HEK293 (cell line): Measurements from ENCODE around the gene STMND1.

Source experiments
- CTCF ChIA-PET: fragments of 350-600 bp; formaldehyde crosslinking; extraction: SDS; loops from one replicate; lab custom pipeline; 2021; ENCODE audit warnings: antibody characterized with exemption; lab: Yijun Ruan, JAX
- POLR2A ChIA-PET: fragments of 300-600 bp; formaldehyde crosslinking; extraction: SDS; loops from one replicate; lab custom pipeline; 2020; ENCODE audit warnings: antibody characterized with exemption, inconsistent platforms; lab: Yijun Ruan, JAX
- H3K27ac ChIP-seq: fragments of 200-500 bp; sonication (Bioruptor generic); 2 replicates; pipeline ENCODE4 v1.5.1; 2014; ENCODE audit warnings: low read depth, low read length, control low read depth, inconsistent platforms; ENCODE audit errors: extremely low read depth
- H3K36me3 ChIP-seq, 2 experiments: fragments of 200-500 bp in 1 of 2; sonication (Bioruptor generic) in 1 of 2; 1 replicate in 1 of 2; 2 replicates in 1 of 2; pipeline ENCODE4 v1.5.1; 2014 to 2017; ENCODE audit warnings: inconsistent platforms in 2 of 2, low read length in 2 of 2; ENCODE audit not compliant: control insufficient read depth in 2 of 2, insufficient read depth in 1 of 2
- H3K4me1 ChIP-seq: fragments of 200-500 bp; sonication (Bioruptor generic); 2 replicates; pipeline ENCODE4 v1.5.1; 2014; ENCODE audit warnings: mild to moderate bottlenecking, low read length, inconsistent platforms; ENCODE audit not compliant: control insufficient read depth, insufficient read depth
- H3K4me3 ChIP-seq: 2 replicates; pipeline ENCODE4 v1.5.1; 2011; ENCODE audit warnings: low read depth, mild to moderate bottlenecking, control low read depth, low read length, moderate library complexity
- H3K9me3 ChIP-seq: fragments of 200-500 bp; sonication (Bioruptor generic); 2 replicates; pipeline ENCODE4 v1.5.1; 2014; ENCODE audit warnings: low read depth, low read length, inconsistent platforms; ENCODE audit not compliant: control insufficient read depth, insufficient read depth
- IKZF3 ChIP-seq: fragments of 450-650 bp; IDR thresholded peaks from 2 replicates; pipeline ENCODE4 v1.5.0; 2018; ENCODE audit warnings: missing biosample characterization, mild to moderate bottlenecking, missing genetic modification characterization, moderate library complexity
- REST ChIP-seq: fragments of 450-650 bp; formaldehyde crosslinking; IDR thresholded peaks from 2 replicates; pipeline ENCODE4 v1.5.1; 2016; ENCODE audit warnings: missing biosample characterization, missing genetic modification characterization
- ZBTB7A ChIP-seq: fragments of 450-650 bp; formaldehyde crosslinking; IDR thresholded peaks from 2 replicates; pipeline ENCODE4 v1.5.1; 2016; ENCODE audit warnings: low read depth, missing biosample characterization, missing genetic modification characterization
- ZNF112 ChIP-seq: fragments of 450-650 bp; formaldehyde crosslinking; IDR thresholded peaks from 2 replicates; pipeline ENCODE4 v1.5.0; 2017; ENCODE audit warnings: missing biosample characterization, missing genetic modification characterization
- ZNF19 ChIP-seq: fragments of 450-650 bp; formaldehyde crosslinking; IDR thresholded peaks from 2 replicates; pipeline ENCODE4; 2016; ENCODE audit warnings: missing biosample characterization, missing genetic modification characterization, low read depth
- ZNF660 ChIP-seq: fragments of 450-650 bp; IDR thresholded peaks from 2 replicates; pipeline ENCODE4 v1.5.1; 2018; ENCODE audit warnings: missing biosample characterization, mild to moderate bottlenecking, missing genetic modification characterization
- TF ChIP-seq, protein P1 (sequence below): fragments of 450-650 bp; formaldehyde crosslinking; IDR thresholded peaks from 2 replicates; pipeline ENCODE4 v1.5.1; 2016; ENCODE audit warnings: missing biosample characterization, missing genetic modification characterization, borderline replicate concordance
- TF ChIP-seq, protein P2 (sequence below): fragments of 450-650 bp; formaldehyde crosslinking; IDR thresholded peaks from 2 replicates; pipeline ENCODE4 v1.5.1; 2016; ENCODE audit warnings: missing biosample characterization, missing genetic modification characterization
- TF ChIP-seq, protein P3 (sequence below): fragments of 450-650 bp; formaldehyde crosslinking; IDR thresholded peaks from 2 replicates; pipeline ENCODE4 v1.5.1; 2017; ENCODE audit warnings: missing biosample characterization, missing genetic modification characterization

STMND1 gene

GRCh38 chr6:17096096-17096495 is 5.8 kb upstream of the STMND1 start (continued):
- TF ChIP-seq, protein P1, sequence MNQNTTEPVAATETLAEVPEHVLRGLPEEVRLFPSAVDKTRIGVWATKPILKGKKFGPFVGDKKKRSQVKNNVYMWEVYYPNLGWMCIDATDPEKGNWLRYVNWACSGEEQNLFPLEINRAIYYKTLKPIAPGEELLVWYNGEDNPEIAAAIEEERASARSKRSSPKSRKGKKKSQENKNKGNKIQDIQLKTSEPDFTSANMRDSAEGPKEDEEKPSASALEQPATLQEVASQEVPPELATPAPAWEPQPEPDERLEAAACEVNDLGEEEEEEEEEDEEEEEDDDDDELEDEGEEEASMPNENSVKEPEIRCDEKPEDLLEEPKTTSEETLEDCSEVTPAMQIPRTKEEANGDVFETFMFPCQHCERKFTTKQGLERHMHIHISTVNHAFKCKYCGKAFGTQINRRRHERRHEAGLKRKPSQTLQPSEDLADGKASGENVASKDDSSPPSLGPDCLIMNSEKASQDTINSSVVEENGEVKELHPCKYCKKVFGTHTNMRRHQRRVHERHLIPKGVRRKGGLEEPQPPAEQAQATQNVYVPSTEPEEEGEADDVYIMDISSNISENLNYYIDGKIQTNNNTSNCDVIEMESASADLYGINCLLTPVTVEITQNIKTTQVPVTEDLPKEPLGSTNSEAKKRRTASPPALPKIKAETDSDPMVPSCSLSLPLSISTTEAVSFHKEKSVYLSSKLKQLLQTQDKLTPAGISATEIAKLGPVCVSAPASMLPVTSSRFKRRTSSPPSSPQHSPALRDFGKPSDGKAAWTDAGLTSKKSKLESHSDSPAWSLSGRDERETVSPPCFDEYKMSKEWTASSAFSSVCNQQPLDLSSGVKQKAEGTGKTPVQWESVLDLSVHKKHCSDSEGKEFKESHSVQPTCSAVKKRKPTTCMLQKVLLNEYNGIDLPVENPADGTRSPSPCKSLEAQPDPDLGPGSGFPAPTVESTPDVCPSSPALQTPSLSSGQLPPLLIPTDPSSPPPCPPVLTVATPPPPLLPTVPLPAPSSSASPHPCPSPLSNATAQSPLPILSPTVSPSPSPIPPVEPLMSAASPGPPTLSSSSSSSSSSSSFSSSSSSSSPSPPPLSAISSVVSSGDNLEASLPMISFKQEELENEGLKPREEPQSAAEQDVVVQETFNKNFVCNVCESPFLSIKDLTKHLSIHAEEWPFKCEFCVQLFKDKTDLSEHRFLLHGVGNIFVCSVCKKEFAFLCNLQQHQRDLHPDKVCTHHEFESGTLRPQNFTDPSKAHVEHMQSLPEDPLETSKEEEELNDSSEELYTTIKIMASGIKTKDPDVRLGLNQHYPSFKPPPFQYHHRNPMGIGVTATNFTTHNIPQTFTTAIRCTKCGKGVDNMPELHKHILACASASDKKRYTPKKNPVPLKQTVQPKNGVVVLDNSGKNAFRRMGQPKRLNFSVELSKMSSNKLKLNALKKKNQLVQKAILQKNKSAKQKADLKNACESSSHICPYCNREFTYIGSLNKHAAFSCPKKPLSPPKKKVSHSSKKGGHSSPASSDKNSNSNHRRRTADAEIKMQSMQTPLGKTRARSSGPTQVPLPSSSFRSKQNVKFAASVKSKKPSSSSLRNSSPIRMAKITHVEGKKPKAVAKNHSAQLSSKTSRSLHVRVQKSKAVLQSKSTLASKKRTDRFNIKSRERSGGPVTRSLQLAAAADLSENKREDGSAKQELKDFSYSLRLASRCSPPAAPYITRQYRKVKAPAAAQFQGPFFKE (tag by site-specific recombination) = no peak
- no peak for TF ChIP-seq ZNF660 (tag by site-specific recombination)
- TF ChIP-seq REST (tag by site-specific recombination) = no peak
- TF ChIP-seq ZNF19 (tag by site-specific recombination) = no peak
- TF ChIP-seq, protein P2, sequence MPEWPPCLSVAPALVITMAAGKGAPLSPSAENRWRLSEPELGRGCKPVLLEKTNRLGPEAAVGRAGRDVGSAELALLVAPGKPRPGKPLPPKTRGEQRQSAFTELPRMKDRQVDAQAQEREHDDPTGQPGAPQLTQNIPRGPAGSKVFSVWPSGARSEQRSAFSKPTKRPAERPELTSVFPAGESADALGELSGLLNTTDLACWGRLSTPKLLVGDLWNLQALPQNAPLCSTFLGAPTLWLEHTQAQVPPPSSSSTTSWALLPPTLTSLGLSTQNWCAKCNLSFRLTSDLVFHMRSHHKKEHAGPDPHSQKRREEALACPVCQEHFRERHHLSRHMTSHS = no peak
- no peak for TF ChIP-seq ZBTB7A (tag by site-specific recombination)
- TF ChIP-seq ZNF112 = no peak
- TF ChIP-seq, protein P3, sequence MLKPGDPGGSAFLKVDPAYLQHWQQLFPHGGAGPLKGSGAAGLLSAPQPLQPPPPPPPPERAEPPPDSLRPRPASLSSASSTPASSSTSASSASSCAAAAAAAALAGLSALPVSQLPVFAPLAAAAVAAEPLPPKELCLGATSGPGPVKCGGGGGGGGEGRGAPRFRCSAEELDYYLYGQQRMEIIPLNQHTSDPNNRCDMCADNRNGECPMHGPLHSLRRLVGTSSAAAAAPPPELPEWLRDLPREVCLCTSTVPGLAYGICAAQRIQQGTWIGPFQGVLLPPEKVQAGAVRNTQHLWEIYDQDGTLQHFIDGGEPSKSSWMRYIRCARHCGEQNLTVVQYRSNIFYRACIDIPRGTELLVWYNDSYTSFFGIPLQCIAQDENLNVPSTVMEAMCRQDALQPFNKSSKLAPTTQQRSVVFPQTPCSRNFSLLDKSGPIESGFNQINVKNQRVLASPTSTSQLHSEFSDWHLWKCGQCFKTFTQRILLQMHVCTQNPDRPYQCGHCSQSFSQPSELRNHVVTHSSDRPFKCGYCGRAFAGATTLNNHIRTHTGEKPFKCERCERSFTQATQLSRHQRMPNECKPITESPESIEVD (tag by site-specific recombination) = no peak

DNA sequence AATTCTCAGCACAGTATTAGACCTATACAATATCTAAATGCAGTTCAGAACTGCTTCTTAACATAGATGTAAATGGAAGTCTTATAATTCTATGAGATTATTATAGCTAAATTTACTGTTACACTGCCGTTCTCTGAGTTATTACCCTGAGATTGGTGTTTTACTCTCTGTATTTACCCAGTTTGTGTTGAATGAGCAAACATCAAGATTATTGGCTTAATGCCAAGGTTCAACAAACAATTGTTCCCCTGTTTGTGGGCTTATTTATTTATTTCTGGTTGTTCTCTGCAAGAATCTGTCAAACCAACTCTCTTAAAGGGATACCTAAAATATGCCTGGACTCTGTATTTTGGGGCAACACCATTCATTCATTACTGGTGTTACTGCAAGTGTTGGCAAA is 5.2 kb upstream of the STMND1 start:
- ChIA-PET CTCF (interaction anchor here (0.5 to 5.5 kb wide), 4 partner anchors 11 to 1244 kb away, joined by 3 to 44 read pairs (median 4); no protein-coding TSS in a partner anchor), POLR2A (no interaction called here)
- Histone ChIP-seq H3K4me1 (peaks cover 9% of the 10 kb centered on the region; the same call in 1 of the 2 replicates), H3K9me3 (no peaks in the 10 kb centered on the region), H3K4me3 (no peak overlapping the region), H3K27ac (no peak overlapping the region), H3K36me3 (no peaks in the 10 kb centered on the region)
- TF ChIP-seq IKZF3 (tag by site-specific recombination) = no peak
- TF ChIP-seq, protein P3 (tag by site-specific recombination) = peak; percentile 48
